GM21528 (cell line): ENCODE results near the gene PEX6.

Experiments used
- ATAC-seq: cut with Tn5 transposase; IDR thresholded peaks from one replicate; pipeline ENCODE4 v1.9.1; 2021; ENCODE audit warnings: mild to moderate bottlenecking, moderate library complexity; ENCODE audit not compliant: unreplicated experiment, low FRiP score

The PEX6 gene

DNA sequence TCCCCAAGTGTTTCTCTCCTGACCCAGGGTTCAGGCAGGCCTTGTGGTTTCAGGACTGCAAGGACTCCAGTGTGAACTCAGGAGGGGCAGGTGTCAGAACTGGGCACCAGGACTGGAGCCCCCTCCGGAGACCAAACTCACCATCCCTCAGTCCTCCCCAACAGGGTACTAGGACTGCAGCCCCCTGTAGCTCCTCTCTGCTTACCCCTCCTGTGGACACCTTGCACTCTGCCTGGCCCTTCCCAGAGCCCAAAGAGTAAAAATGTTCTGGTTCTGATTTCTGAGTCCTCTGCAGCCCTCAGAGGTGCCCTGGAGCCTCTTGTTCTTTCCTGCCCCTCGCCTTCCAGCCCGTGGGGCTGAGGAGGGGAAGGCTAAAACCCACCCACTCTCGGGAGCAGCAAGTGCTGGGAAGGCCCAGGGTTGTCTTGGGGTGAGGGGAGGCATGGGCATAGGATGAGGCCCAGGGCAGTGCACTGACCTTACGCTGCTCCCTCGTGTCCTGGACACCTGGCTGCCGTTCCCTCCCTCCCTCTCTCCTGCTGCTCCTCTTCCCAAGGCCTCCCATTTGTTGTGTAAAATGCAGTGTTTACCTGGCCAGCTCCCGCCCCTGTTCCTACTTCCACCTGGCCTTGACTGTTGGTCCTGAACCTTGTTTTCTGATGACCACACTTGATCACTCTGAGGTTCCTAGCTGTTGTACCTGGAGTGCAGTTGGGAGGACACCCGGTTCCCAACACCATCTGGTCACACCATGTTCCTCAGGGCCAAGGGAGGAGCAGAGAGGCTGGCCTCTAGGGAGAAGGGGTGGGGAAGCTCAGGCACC is 39.8 kb downstream of the PEX6 start:
- no peak for ATAC-seq

DNA sequence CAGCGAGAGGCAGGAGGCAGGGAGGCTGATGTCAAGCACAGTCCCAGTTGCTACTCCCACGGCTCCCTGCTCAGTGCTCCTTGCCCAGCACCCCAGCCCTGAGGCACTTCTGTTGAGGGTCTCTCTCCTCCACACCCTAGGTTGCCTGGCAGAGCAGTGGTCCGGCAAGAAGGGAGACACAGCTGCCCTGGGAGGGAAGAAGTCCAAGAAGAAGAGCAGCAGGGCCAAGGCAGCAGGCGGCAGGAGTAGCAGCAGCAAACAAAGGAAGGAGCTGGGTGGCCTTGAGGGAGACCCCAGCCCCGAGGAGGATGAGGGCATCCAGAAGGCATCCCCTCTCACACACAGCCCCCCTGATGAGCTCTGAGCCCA is 40.6 kb downstream of the PEX6 start:
- ATAC-seq: no peak

DNA sequence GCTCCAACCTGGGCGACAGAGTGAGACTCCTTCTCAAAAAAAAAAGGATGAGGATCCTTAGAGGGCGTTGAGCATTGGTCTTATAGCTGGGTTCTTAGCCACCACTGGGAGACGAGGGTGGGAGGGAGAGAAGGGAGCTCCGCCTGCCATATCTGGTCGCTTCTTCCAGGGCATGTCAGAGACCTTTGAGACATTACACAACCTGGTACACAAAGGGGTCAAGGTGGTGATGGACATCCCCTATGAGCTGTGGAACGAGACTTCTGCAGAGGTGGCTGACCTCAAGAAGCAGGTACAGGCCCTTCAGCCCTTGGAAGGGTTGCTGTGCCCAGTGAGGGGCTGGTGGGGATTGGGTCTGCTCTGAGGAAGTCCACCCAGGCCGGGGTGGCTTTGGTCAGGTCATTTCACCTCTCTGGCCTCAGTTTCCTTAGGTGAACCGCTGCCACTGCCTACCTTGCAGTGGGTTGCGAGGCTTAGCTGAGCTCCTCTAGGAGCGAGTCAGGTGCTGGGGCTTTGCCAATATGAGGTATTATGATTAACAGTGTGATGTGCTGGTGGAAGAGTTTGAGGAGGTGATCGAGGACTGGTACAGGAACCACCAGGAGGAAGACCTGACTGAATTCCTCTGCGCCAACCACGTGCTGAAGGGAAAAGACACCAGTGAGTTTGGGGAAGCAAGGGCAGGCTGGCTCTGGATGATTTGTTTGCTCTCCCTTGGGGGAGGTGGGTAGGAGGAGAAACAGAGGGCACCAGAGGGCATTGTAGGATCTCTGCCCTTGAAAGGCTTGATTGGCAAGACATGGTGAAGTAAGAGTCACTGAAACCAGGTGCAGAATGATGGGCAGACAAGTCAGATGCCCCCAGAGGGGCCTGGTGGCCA is 41.2 kb downstream of the PEX6 start:
- ATAC-seq: no peak

DNA sequence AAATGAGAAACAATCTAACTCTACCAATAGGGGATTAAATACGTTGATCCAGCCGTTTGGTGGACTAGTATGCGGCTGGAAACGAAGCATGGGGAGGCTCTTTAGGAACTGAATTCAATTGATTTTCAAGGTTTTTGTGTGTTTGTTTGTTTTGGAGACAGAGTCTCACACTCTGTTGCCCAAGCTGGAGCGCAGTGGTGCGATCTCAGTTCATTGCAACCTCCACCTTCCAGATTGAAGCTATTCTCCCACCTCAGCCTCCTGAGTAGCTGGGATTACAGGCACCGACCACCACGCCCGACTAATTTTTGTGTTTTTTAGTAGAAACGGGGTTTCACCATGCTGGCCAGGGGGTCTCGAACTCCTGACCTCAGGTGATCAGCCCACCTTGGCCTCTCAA is 42.6 kb downstream of the PEX6 start:
- no peak for ATAC-seq

DNA sequence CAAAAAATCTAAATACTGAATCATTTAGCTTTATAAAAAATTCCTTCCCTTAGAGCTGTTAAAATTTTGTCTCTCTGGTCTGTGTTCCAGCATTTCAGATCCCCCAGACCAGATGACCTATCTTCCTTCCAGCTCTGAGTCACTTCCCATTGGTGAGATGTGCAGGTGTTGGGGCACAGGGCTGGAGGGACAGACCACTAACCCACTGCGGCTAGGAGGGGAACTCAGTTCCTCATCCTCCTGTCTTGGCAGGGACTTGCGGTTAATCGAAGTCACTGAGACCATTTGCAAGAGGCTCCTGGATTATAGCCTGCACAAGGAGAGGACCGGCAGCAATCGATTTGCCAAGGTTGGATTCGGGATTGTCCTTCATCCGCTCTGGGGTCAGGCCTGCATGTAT is 43.7 kb downstream of the PEX6 start:
- no peak for ATAC-seq

DNA sequence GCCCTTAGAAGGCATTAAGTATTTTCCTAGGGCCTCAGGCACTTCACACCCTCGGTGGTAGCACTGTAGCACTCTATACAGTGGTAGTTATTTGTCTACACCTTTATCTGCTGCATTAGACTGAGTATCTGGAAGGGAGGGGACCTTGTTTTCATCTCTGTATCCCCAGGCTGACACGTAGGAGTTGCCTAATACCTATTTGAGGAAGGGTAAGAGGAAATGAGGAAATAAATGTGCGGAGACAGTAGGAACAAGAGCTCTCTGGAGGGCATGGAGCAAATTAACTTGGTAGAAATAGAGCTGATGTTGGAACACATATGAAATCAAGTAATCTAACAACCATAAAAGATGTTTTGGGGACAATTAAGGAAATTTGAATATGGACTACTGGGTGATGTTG is 45.8 kb downstream of the PEX6 start:
- no peak for ATAC-seq

DNA sequence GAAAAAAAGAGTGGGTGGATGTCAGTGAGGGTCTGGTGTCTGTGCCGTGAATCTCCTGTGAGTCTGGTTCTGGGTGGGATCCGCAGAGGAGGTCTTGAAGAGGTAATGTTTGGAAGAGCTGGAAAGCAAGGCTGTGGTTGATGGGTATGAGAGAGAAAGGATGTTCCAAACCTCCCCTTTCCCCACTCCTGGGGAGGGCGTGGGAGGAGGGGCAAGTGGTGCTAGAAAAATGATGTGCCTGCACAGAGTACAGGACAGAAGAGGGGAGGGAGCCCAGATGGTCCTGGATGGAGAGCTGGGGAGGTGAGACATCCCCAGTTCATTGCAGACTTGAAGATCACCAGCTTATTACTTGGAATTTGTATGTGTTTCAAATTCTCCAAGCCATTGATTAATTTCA is 46.6 kb downstream of the PEX6 start:
- no peak for ATAC-seq

DNA sequence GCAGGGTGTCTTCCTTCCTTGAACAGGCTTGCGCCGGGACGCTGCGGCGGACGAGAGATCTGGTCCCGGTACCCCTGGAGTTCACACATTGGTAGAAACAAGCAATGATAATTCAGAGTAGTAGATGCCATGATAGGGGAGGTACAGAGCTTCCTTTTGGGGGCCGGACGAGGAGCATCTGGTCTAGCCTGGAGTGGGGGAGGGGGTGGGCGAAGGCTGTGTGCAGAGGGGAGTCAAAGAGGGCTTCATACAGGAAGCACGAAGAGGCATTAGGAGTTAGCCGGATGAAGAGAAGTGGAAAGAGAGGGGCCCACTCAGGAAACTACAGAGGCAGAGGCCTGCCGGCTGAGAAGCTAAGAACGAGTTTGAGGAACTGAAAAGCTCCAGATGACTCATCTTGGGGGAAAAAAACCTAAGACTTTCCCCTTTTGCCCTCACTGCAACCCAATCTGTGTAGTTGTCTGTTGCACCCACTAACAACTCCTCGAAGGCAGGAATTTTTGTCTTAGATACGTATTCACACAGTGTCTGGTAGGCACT is 49.1 kb downstream of the PEX6 start:
- ATAC-seq: peak; percentile 56

DNA sequence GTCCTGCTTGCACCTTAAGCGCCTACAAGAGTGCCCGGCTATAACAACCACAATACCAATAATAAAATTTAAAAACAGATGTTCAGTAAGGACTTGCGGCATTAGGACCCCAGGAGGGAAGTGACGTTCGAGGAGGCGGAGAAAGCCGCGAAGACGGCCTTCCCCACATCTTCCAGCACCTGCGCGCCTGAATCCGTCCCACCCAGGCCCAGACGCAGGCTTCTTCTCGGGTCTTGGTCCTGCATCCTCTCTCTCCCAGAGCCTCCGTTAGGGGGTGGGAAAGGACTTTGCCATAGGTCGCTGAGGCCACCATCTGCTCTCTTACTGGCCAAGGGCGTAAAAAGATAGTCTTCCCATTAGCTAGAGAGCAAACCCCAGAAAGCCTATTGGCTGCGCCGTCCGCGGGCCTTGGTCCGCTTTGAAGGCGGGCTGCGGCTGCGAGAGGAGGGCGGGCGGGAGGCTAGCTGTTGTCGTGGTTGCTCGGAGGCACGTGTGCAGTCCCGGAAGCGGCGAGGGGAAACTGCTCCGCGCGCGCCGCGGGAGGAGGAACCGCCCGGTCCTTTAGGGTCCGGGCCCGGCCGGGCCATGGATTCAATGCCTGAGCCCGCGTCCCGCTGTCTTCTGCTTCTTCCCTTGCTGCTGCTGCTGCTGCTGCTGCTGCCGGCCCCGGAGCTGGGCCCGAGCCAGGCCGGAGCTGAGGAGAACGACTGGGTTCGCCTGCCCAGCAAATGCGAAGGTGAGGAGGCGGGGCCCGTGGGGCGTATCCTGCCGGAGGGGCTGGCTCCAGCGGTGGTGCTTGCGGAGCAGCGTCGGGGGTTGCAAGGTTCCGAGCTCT is 49.8 kb downstream of the PEX6 start, which contains the start of gene CNPY3:
CNPY3 (plus strand) TSS at position 495 of the 835 bp plus-strand sequence; CDS start at position 586, 91 bp downstream.
- peak; percentile 68 for ATAC-seq

DNA sequence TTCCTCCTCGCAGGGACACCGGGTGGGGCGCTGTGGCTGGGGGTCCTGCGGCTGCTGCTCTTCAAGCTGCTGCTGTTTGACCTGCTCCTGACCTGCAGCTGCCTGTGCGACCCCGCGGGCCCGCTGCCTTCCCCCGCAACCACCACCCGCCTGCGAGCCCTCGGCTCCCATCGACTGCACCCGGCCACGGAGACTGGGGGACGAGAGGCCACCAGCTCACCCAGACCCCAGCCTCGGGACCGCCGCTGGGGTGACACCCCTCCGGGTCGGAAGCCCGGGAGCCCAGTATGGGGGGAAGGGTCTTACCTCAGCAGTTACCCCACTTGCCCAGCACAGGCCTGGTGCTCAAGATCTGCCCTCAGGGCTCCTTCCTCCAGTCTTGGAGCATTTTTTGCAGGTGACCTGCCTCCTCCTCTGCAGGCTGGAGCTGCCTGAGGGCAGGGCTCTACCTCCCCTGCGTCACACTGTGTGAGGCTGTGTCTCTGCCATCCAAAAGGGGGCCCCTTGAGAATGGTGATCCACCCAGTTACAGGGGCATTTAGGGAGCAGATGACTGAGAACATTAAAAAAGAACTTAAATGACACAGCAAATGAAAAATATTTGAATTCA is 53.6 kb downstream of the PEX6 start:
- ATAC-seq: no peak

DNA sequence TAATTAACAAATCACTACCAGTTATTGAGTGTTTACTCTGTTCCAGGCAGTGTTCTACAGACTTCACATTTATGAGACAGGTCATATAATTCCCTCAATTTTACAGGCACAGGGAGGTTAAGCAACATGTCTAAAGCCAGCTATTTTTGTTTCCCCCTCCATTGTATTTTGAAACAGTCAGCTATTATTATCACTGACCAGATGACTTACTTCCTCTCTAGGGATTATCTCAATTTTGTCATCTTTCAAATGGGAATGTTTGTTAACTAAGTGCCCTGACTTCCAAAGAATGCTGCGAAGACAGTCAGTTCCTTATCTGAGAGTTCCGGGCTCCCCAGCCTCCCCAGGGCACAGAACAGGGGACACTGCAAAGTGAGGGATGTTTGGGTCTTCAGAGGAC is 55.3 kb downstream of the PEX6 start:
- no peak for ATAC-seq

DNA sequence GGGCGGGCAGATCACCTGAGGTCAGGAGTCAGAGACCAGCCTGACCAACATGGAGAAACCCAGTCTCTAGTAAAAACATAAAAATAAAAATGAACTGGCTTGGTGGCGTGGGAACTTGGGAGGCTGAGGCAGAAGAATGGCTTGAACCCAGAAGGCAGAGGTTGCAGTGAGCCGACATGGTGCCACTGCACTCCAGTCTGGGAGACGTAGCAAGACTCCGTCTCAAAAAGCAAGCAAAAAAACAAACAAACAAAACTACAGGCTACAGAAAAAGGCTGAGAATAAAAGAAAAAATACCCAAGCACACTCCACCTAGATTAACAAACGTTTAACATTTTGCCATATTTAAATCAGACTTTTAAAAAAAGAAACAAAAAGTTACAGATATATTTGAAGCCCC is 57.2 kb downstream of the PEX6 start:
- ATAC-seq: no peak

DNA sequence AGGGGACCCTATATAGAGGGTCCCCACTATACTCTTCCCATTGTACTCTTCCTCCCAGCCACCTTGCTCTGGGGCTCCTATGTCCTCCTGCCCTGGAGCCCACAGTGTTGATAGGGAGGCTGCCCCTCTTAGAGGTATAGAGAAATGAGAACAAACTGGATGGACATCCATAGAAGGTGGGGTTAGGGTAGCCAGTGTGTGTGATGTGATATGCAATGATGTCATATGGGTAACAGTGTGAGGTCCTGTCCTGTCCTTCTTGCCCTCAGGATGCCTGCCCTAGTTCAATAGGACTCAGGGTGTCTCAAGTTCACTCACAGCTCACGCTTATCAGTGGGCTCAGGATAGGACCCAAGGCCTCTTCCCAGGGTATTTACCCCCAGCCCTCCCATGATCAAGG is 62.7 kb downstream of the PEX6 start:
- no peak for ATAC-seq

DNA sequence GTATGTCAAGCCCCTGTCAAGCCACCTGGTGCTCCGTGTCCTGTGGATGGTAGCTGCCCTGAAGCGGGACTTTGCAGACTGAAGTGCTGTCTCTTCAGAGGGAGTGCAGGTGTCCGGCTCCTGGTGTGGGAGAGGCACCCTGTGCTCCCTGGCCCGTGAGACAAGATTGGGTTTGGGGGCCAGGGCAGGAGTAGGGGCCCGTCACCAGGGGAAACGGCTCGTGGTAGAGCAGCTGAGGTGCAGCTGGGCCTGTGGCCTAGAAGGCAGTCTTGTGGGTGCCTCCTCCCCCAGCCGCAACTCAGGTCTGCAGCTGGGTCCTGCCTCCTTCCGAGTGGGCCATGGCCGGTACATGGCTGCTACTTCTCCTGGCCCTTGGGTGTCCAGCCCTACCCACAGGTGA is 63.2 kb downstream of the PEX6 start, which contains the start of gene PTCRA:
PTCRA (plus strand) TSS at position 322 of the 400 bp plus-strand sequence; CDS start at position 339, 17 bp downstream.
- no peak for ATAC-seq

DNA sequence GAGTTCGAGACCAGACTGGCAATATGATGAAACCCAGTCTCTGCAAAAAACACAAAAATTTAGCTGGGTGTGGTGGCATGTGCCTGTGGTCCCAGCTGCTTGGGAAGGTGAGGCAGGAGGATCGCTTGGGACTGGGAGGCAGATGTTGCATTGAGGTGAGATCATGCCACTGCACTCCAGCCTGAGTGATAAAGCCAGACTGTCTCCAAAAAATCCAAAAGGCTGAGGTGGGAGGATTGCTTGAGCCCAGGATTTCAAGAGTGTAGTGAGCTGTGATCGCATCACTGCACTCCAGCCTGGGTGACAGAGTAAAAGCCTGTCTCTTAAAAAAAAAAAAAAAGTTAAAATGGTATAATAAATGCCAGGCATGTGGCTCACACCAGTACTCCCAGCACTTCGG is 64.4 kb downstream of the PEX6 start:
- ATAC-seq: no peak
